ENCODE results near the gene C5orf58.

C5orf58 gene

GRCh38 chr5:170278611-170279458, 46.0 kb downstream of the C5orf58 start:
- peaks cover 88% of the 10 kb centered on the region for H3K36me3 ChIP-seq
- TF ChIP-seq CTCF (IDR thresholded peaks at IDR 0.05), result no peak
- peaks cover 85% of the 10 kb centered on the region in 2 experiments for H3K4me1 ChIP-seq (ENCODE audit: control insufficient read depth in 1 of 2, insufficient read depth in 1 of 2, low read depth in 1 of 2, low read length in 1 of 2)
- peak overlapping the region; percentile 53 to 57 for H3K4me3 ChIP-seq (ENCODE audit: low read depth in 1 of 2, low read length in 1 of 2)
- no peaks in the 10 kb centered on the region for H3K27me3 ChIP-seq
- H3K27ac ChIP-seq, result peak overlapping the region; percentile 97
- H3K9me3 ChIP-seq, result no peaks in the 10 kb centered on the region

GRCh38 chr5:170279459-170279817, 46.7 kb downstream of the C5orf58 start:
- no peak for TF ChIP-seq CTCF (IDR thresholded peaks at IDR 0.05)
- H3K4me1 ChIP-seq (ENCODE audit: control insufficient read depth in 1 of 2, insufficient read depth in 1 of 2, low read depth in 1 of 2, low read length in 1 of 2), result peaks cover 91% of the 10 kb centered on the region in 2 experiments
- no peaks in the 10 kb centered on the region for H3K9me3 ChIP-seq
- peak overlapping the region; percentile 53 to 57 for H3K4me3 ChIP-seq (ENCODE audit: low read depth in 1 of 2, low read length in 1 of 2)
- no peaks in the 10 kb centered on the region for H3K27me3 ChIP-seq
- peak overlapping the region; percentile 97 for H3K27ac ChIP-seq
- peaks cover 87% of the 10 kb centered on the region for H3K36me3 ChIP-seq

- H3K27me3 ChIP-seq, result no peaks in the 10 kb centered on the region
- peaks cover 94 to 97% of the 10 kb centered on the region in 2 experiments for H3K4me1 ChIP-seq (ENCODE audit: control insufficient read depth in 1 of 2, insufficient read depth in 1 of 2, low read depth in 1 of 2, low read length in 1 of 2)
- H3K9me3 ChIP-seq, result no peaks in the 10 kb centered on the region
- peaks cover 87% of the 10 kb centered on the region for H3K36me3 ChIP-seq
- H3K27ac ChIP-seq, result peak overlapping the region; percentile 97
- no peak for TF ChIP-seq CTCF (IDR thresholded peaks at IDR 0.05)
- peak overlapping the region; percentile 53 to 57 for H3K4me3 ChIP-seq (ENCODE audit: low read depth in 1 of 2, low read length in 1 of 2)
Measured at GRCh38 chr5:170280011-170280493, 47.3 kb downstream of the C5orf58 start.

GRCh38 chr5:170283296-170283695, 50.5 kb downstream of the C5orf58 start:
- no peak for TF ChIP-seq CTCF (IDR thresholded peaks at IDR 0.05)
- Histone ChIP-seq H3K27ac (peak overlapping the region; percentile 97), H3K9me3 (no peaks in the 10 kb centered on the region), H3K36me3 (peaks cover 97% of the 10 kb centered on the region), H3K4me1 (ENCODE audit: control insufficient read depth in 1 of 2, insufficient read depth in 1 of 2, low read depth in 1 of 2, low read length in 1 of 2) (peaks cover 97 to 98% of the 10 kb centered on the region in 2 experiments), H3K4me3 (ENCODE audit: low read depth in 1 of 2, low read length in 1 of 2) (peak overlapping the region in 1 of 2 experiments; percentile 21), H3K27me3 (no peaks in the 10 kb centered on the region)

GRCh38 chr5:170284231-170284630, 51.4 kb downstream of the C5orf58 start:
- H3K36me3 ChIP-seq, result peaks cover 97% of the 10 kb centered on the region

More at GRCh38 chr5:170284231-170284630, 51.4 kb downstream of the C5orf58 start:
- Histone ChIP-seq H3K27me3 (no peaks in the 10 kb centered on the region), H3K9me3 (peaks cover 2% of the 10 kb centered on the region), H3K4me3 (ENCODE audit: low read depth in 1 of 2, low read length in 1 of 2) (no peak overlapping the region), H3K4me1 (ENCODE audit: control insufficient read depth in 1 of 2, insufficient read depth in 1 of 2, low read depth in 1 of 2, low read length in 1 of 2) (peaks cover 98% of the 10 kb centered on the region in 2 experiments), H3K27ac (peak overlapping the region; percentile 97)
- TF ChIP-seq CTCF (IDR thresholded peaks at IDR 0.05), result no peak
